ENCODE data around the gene MGLL. TPM values are rescaled to one million over a fixed set of nuclear protein-coding genes. Genes with fewer than 3 reads are reported as not detected.

Gene MGLL
- polyA plus RNA-seq, 1 experiment = 108 TPM

GRCh38 chr3:127815001-127815400, 7.3 kb downstream of the MGLL start:
- H3K36me3 ChIP-seq (ENCODE audit: control insufficient read depth, insufficient read depth, low read length) = peaks cover 11% of the 10 kb centered on the region
- POLR2A ChIA-PET = no interaction called here
- CTCF ChIA-PET = interaction anchor here (1.0 to 1.3 kb wide), 5 partner anchors 10 to 120 kb away, joined by 3 to 5 read pairs (median 4); no protein-coding TSS in a partner anchor
- DNase-seq (ENCODE audit: low read depth) = no peak
- TF ChIP-seq, protein P1, sequence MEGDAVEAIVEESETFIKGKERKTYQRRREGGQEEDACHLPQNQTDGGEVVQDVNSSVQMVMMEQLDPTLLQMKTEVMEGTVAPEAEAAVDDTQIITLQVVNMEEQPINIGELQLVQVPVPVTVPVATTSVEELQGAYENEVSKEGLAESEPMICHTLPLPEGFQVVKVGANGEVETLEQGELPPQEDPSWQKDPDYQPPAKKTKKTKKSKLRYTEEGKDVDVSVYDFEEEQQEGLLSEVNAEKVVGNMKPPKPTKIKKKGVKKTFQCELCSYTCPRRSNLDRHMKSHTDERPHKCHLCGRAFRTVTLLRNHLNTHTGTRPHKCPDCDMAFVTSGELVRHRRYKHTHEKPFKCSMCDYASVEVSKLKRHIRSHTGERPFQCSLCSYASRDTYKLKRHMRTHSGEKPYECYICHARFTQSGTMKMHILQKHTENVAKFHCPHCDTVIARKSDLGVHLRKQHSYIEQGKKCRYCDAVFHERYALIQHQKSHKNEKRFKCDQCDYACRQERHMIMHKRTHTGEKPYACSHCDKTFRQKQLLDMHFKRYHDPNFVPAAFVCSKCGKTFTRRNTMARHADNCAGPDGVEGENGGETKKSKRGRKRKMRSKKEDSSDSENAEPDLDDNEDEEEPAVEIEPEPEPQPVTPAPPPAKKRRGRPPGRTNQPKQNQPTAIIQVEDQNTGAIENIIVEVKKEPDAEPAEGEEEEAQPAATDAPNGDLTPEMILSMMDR (IDR thresholded peaks at IDR 0.05; ENCODE audit: insufficient read depth, low read depth, low read length) = no peak
- H3K4me3 ChIP-seq (ENCODE audit: low read depth, low read length) = no peak overlapping the region
- H3K27me3 ChIP-seq (ENCODE audit: control insufficient read depth, insufficient read depth, low read length) = no peaks in the 10 kb centered on the region

GRCh38 chr3:127814325-127814781, 8.0 kb downstream of the MGLL start:
- no peaks in the 10 kb centered on the region for H3K27me3 ChIP-seq (ENCODE audit: control insufficient read depth, insufficient read depth, low read length)
- POLR2A ChIA-PET = no interaction called here
- H3K36me3 ChIP-seq (ENCODE audit: control insufficient read depth, insufficient read depth, low read length) = peaks cover 11% of the 10 kb centered on the region
- TF ChIP-seq, protein P1 (IDR thresholded peaks at IDR 0.05; ENCODE audit: insufficient read depth, low read depth, low read length) = no peak
- CTCF ChIA-PET = interaction anchor here (1.0 to 1.3 kb wide), 5 partner anchors 9 to 119 kb away, joined by 3 to 5 read pairs (median 4); no protein-coding TSS in a partner anchor
- no peak for DNase-seq (ENCODE audit: low read depth)
- H3K4me3 ChIP-seq (ENCODE audit: low read depth, low read length) = no peak overlapping the region

- Histone ChIP-seq H3K4me3 (ENCODE audit: low read depth, low read length) (no peak overlapping the region), H3K27me3 (ENCODE audit: control insufficient read depth, insufficient read depth, low read length) (no peaks in the 10 kb centered on the region), H3K36me3 (ENCODE audit: control insufficient read depth, insufficient read depth, low read length) (peaks cover 14% of the 10 kb centered on the region)
- DNase-seq (ENCODE audit: low read depth) = no peak
- ChIA-PET CTCF (no interaction called here), POLR2A (no interaction called here)
- TF ChIP-seq, protein P1 (IDR thresholded peaks at IDR 0.05; ENCODE audit: insufficient read depth, low read depth, low read length) = no peak
Observed at GRCh38 chr3:127812151-127812550, 10.2 kb downstream of the MGLL start.

GRCh38 chr3:127811717-127812116, 10.6 kb downstream of the MGLL start:
- DNase-seq (ENCODE audit: low read depth) = no peak
- Histone ChIP-seq H3K27me3 (ENCODE audit: control insufficient read depth, insufficient read depth, low read length) (no peaks in the 10 kb centered on the region), H3K36me3 (ENCODE audit: control insufficient read depth, insufficient read depth, low read length) (peaks cover 14% of the 10 kb centered on the region), H3K4me3 (ENCODE audit: low read depth, low read length) (no peak overlapping the region)
- TF ChIP-seq, protein P1 (IDR thresholded peaks at IDR 0.05; ENCODE audit: insufficient read depth, low read depth, low read length) = no peak
- ChIA-PET CTCF (no interaction called here), POLR2A (no interaction called here)

- TF ChIP-seq, protein P1 (IDR thresholded peaks at IDR 0.05; ENCODE audit: insufficient read depth, low read depth, low read length) = no peak
Observed at GRCh38 chr3:127809611-127810010, 12.7 kb downstream of the MGLL start.

More at GRCh38 chr3:127809611-127810010, 12.7 kb downstream of the MGLL start:
- no peak for DNase-seq (ENCODE audit: low read depth)
- ChIA-PET POLR2A (no interaction called here), CTCF (no interaction called here)
- Histone ChIP-seq H3K4me3 (ENCODE audit: low read depth, low read length) (no peak overlapping the region), H3K36me3 (ENCODE audit: control insufficient read depth, insufficient read depth, low read length) (peaks cover 13% of the 10 kb centered on the region; the same call in 1 of the 2 replicates), H3K27me3 (ENCODE audit: control insufficient read depth, insufficient read depth, low read length) (no peaks in the 10 kb centered on the region)

Data from BJ (cell line).